Measurements from ENCODE around the gene CIDEC.

DNA sequence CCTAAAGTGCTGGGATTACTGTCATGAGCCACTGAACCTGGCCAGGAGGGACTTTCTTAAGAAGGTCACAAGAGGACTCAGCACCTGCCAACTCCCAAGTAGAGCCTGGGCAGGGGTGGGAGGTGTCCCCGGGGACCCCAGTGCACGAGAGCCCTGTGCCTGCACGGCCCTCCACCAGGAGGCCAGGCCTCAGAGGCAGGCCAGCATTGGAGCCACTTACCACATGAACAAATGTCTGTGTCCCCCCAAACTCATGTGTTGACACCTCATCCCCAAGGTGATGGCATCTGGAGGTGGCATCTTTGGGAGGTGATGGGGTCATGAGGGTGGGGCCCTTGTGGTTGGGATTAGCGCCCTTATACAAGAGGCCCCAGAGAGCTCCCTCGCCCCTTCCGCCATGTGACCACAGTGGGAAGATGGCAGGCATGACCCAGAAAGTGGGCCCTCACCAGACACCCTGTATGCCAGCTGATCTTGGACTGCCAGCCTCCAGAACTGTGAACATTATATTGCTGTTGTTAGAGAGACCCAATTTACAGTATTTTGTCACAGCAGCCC, 33.0 kb downstream of the CIDEC start:
- TF ChIP-seq, protein P1, sequence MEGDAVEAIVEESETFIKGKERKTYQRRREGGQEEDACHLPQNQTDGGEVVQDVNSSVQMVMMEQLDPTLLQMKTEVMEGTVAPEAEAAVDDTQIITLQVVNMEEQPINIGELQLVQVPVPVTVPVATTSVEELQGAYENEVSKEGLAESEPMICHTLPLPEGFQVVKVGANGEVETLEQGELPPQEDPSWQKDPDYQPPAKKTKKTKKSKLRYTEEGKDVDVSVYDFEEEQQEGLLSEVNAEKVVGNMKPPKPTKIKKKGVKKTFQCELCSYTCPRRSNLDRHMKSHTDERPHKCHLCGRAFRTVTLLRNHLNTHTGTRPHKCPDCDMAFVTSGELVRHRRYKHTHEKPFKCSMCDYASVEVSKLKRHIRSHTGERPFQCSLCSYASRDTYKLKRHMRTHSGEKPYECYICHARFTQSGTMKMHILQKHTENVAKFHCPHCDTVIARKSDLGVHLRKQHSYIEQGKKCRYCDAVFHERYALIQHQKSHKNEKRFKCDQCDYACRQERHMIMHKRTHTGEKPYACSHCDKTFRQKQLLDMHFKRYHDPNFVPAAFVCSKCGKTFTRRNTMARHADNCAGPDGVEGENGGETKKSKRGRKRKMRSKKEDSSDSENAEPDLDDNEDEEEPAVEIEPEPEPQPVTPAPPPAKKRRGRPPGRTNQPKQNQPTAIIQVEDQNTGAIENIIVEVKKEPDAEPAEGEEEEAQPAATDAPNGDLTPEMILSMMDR (conservative IDR thresholded peaks at IDR 0.05), result no peak
- TF ChIP-seq ZFX (IDR thresholded peaks at IDR 0.05), result no peak

Data from C4-2B (cell line).